ENCODE data around the gene HMGA1. TPM values are rescaled to one million over a fixed set of nuclear protein-coding genes. Genes with fewer than 3 reads are reported as not detected.

HMGA1 gene
- total and polyA plus RNA-seq, 10 of the 15 experiments (the other 5 are each of a cell fraction or from before 2014, with no cell fraction given), result 13.4 to 885 (median 508) TPM

DNA sequence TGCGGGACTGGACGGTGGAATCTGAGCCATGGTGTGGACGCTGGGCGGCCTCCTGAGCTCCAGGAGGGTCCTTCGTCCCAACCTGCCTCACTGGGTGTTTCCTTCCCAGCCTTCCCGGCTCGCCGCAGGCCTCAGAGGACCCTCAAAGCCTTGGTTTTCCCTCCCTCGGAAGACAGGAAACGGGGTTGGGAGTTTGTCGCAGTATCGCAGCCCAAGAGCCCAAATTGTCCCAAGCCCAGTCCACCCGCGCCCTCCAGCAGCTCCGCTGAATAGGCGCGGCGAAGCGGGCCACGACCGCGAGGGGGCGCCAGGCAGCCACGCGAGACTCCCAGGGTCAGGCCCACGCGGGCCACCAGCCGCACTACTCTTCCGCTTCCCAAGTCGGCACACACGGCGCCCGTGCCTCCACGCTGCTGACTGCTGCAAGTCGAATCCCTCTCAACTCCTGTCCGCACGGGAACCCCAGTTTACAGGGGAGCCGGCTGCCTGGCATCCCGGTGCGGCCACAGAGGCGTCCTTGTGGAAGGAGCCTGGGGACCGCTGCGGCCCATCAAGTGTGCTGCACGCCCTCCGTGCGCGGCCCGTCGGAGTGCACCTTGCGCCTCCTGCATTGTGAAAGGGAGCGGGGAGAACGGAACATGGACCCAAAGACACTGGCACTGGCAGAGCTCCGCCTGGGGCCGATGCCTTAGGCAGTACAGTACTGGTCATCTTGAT, 40.4 kb upstream of the HMGA1 start (continued):
- TF ChIP-seq KAT2A (conservative IDR thresholded peaks at IDR 0.05; ENCODE audit: control insufficient read depth, low read depth, low read length) (no peak), PAX5 (IDR thresholded peaks at IDR 0.05; ENCODE audit: borderline replicate concordance, low read depth, low read length) (no peak), CREM (IDR thresholded peaks at IDR 0.05; ENCODE audit: low read depth) (no peak), NFYB (IDR thresholded peaks at IDR 0.05; ENCODE audit: insufficient read depth, low read depth, low read length) (no peak), SRF (IDR thresholded peaks at IDR 0.05; ENCODE audit: low read depth in 2 of 2, low read length in 2 of 2) (no peak), ZNF622 (IDR thresholded peaks at IDR 0.05) (no peak)
- TF ChIP-seq, protein P1, sequence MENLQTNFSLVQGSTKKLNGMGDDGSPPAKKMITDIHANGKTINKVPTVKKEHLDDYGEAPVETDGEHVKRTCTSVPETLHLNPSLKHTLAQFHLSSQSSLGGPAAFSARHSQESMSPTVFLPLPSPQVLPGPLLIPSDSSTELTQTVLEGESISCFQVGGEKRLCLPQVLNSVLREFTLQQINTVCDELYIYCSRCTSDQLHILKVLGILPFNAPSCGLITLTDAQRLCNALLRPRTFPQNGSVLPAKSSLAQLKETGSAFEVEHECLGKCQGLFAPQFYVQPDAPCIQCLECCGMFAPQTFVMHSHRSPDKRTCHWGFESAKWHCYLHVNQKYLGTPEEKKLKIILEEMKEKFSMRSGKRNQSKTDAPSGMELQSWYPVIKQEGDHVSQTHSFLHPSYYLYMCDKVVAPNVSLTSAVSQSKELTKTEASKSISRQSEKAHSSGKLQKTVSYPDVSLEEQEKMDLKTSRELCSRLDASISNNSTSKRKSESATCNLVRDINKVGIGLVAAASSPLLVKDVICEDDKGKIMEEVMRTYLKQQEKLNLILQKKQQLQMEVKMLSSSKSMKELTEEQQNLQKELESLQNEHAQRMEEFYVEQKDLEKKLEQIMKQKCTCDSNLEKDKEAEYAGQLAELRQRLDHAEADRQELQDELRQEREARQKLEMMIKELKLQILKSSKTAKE (IDR thresholded peaks at IDR 0.05; ENCODE audit: low read depth, poor library complexity, severe bottlenecking), result no peak

DNA sequence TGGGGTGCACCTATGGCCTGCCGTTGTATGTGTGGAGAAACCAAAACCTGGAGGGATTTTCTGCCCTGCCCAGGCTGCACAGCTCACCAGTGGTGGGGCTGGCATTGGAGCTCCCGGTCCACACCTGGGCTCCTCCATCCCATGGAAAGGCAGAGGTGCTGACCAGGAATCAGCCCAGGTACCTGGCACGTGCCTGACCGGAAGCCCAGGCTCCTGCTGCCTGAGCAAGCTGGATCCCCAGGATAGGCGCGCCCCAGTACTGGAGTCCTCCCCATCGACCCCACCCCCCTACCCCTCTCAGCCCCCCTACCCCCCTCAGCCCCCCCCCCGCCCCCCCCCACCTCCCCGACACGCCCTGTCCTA, 39.9 kb upstream of the HMGA1 start:
- SMC1A ChIA-PET (ENCODE audit: uncharacterized antibody, unreplicated experiment), result interaction anchor here (0.6 to 2.2 kb wide), 7 partner anchors 27 to 218 kb away, joined by 3 to 30 read pairs (median 3); partner anchors contain the start of genes HMGA1 and SMIM29
- no peaks in the 10 kb centered on the region for H4K20me1 ChIP-seq (ENCODE audit: control insufficient read depth, insufficient read depth)
- H3K27ac ChIP-seq (ENCODE audit: control insufficient read depth, insufficient read depth), result no peak overlapping the region
- FAIRE-seq, result no peak
- no peak for TF ChIP-seq POLR2A (IDR thresholded peaks at IDR 0.05; ENCODE audit: low read depth, low read length)
- TF ChIP-seq ELK1 (IDR thresholded peaks at IDR 0.05; ENCODE audit: low read depth, low read length), result no peak
- no peak for TF ChIP-seq BCL11A (IDR thresholded peaks at IDR 0.05; ENCODE audit: low read depth, low read length)
- no peak for TF ChIP-seq BHLHE40 (IDR thresholded peaks at IDR 0.05; ENCODE audit: borderline replicate concordance in 1 of 2, low read depth in 2 of 2, low read length in 1 of 2)
- no peak for DNase-seq (ENCODE audit: low read depth, low spot score)
- H3K36me3 ChIP-seq (ENCODE audit: control insufficient read depth in 2 of 2, insufficient read depth in 2 of 2, low read length in 1 of 2), result no peaks in the 10 kb centered on the region
- peaks cover 0 to 2% of the 10 kb centered on the region in 2 experiments; a peak in 1 of 4 replicates for H3K27me3 ChIP-seq (replicated peaks in 1 of 2; ENCODE audit: control insufficient read depth in 2 of 2, insufficient read depth in 2 of 2, low read length in 1 of 2)
- H3K4me3 ChIP-seq, result peak overlapping the region; percentile 64; the same call in 1 of the 2 replicates
- H3K9me3 ChIP-seq (replicated peaks; ENCODE audit: control insufficient read depth, insufficient read depth, low read length), result peaks cover under 1% of the 10 kb centered on the region; the same call in 1 of the 3 replicates
- no peaks in the 10 kb centered on the region for H3K79me2 ChIP-seq (ENCODE audit: control insufficient read depth, insufficient read depth, low read length)
- CTCF ChIA-PET, result interaction anchor here (0.6 to 4.4 kb wide), 19 partner anchors 11 to 943 kb away, joined by 3 to 56 read pairs (median 5); partner anchors contain the start of gene SMIM29
- H3K4me2 ChIP-seq (ENCODE audit: control insufficient read depth, insufficient read depth), result peak overlapping the region; percentile 100
- RAD21 ChIA-PET (ENCODE audit: unreplicated experiment), result interaction anchor here (0.8 to 2.2 kb wide), 13 partner anchors 8 to 943 kb away, joined by 3 to 38 read pairs (median 4); partner anchors contain the start of genes HMGA1 and SMIM29
- H3K9ac ChIP-seq (ENCODE audit: control insufficient read depth, insufficient read depth, low read length), result peak overlapping the region; percentile 63
- peaks cover 8% of the 10 kb centered on the region for H3K4me1 ChIP-seq (ENCODE audit: control insufficient read depth, insufficient read depth, low read length)
- intact Hi-C loops (cut with micrococcal nuclease; ENCODE audit: unreplicated experiment), result loop anchor here (1.0 to 2.0 kb wide), 2 partner anchors 50 to 218 kb away; no protein-coding TSS in a partner anchor
- no TSS peak for BruUV-seq (replicated peaks)
- WGBS (ENCODE audit: insufficient coverage, insufficient replicate concordance, low lambda C conversion rate, missing lambda C conversion rate), result 68% methylated on average over 7 of the region's 10 CpGs
- POLR2A ChIA-PET, result interaction anchor here (0.6 to 2.2 kb wide), 4 partner anchors 21 to 52 kb away, joined by 3 to 11 read pairs (median 4); partner anchors contain the start of genes HMGA1 and SMIM29
- peak overlapping the region; percentile 93 for H2AFZ ChIP-seq (ENCODE audit: control insufficient read depth, low read depth, low read length)
- in situ Hi-C loops (cut with MboI), result no loop called here
- no peak for ATAC-seq

All from GM12878 (cell line).